ENCODE measurements around the gene ADA. TPM values are rescaled to one million over a fixed set of nuclear protein-coding genes. Genes with fewer than 3 reads are reported as not detected.
"Not testable (repeated sequence)": the region's sequence is repeated elsewhere in the genome, so short reads cannot be mapped to it uniquely, and the experiment has no call there.

Gene ADA
- polyA plus RNA-seq (ENCODE audit: insufficient read length), result 6.5 TPM
- long read RNA-seq, donor 1, partial matches to known transcripts, result 0 of 4 reads
- long read RNA-seq, donor 1, other reads (novel, unspliced or antisense), result 0 of 4 reads
- long read RNA-seq, donor 2, partial matches to known transcripts, result 0 of 4 reads
- long read RNA-seq, donor 2, other reads (novel, unspliced or antisense), result 0 of 4 reads
- long read RNA-seq, donor 3, transcript ADA-201 (12 exons, 1,539 nt), result major isoform, 5 of 5 reads
- long read RNA-seq, donor 3, partial matches to known transcripts, result 0 of 5 reads
- long read RNA-seq, donor 3, other reads (novel, unspliced or antisense), result 0 of 5 reads
- long read RNA-seq, donor 4, partial matches to known transcripts, result 0 of 1 reads
- long read RNA-seq, donor 4, other reads (novel, unspliced or antisense), result 0 of 1 reads
- long read RNA-seq, donor 5, partial matches to known transcripts, result 0 of 5 reads
- long read RNA-seq, donor 5, other reads (novel, unspliced or antisense), result 0 of 5 reads
- long read RNA-seq, donor 6, partial matches to known transcripts, result 0 of 2 reads
- long read RNA-seq, donor 6, other reads (novel, unspliced or antisense), result 0 of 2 reads
- long read RNA-seq, donor 7, transcript ADA-201 (12 exons, 1,539 nt), result major isoform, 5 of 6 reads
- long read RNA-seq, donor 7, partial matches to known transcripts, result 0 of 6 reads
- long read RNA-seq, donor 7, other reads (novel, unspliced or antisense), result 0 of 6 reads
- long read RNA-seq, donor 8, partial matches to known transcripts, result 0 of 1 reads
- long read RNA-seq, donor 8, other reads (novel, unspliced or antisense), result 0 of 1 reads

GRCh38 chr20:44651684-44652423, at the start of gene ADA:
ADA (minus strand) TSS chr20:44651699; CDS start chr20:44651607, 92 bp downstream.
- DNase-seq, result peak; percentile 63

GRCh38 chr20:44700306-44700705, 48.8 kb upstream of the ADA start:
- no peak for DNase-seq

GRCh38 chr20:44698351-44698750, 46.9 kb upstream of the ADA start:
- DNase-seq, result no peak

- not testable (repeated sequence) for DNase-seq
Measured at GRCh38 chr20:44697041-44697440, 45.5 kb upstream of the ADA start.

GRCh38 chr20:44696315-44696714, 44.8 kb upstream of the ADA start:
- no peak for DNase-seq

GRCh38 chr20:44695674-44696300, 44.3 kb upstream of the ADA start:
- no peak for DNase-seq

GRCh38 chr20:44695295-44695673, 43.8 kb upstream of the ADA start:
- no peak for DNase-seq

- DNase-seq, result no peak
Measured at GRCh38 chr20:44694159-44694558, 42.7 kb upstream of the ADA start.

- DNase-seq, result no peak
Measured at GRCh38 chr20:44693627-44694026, 42.1 kb upstream of the ADA start.

GRCh38 chr20:44692932-44693480, 41.5 kb upstream of the ADA start:
- DNase-seq, result no peak

- no peak for DNase-seq
Measured at GRCh38 chr20:44691424-44692423, 40.2 kb upstream of the ADA start.

GRCh38 chr20:44690781-44691423, 39.4 kb upstream of the ADA start:
- DNase-seq, result no peak

- DNase-seq, result no peak
Measured at GRCh38 chr20:44689809-44690208, 38.3 kb upstream of the ADA start.

- DNase-seq, result no peak
Measured at GRCh38 chr20:44688053-44688625, 36.6 kb upstream of the ADA start.

GRCh38 chr20:44686934-44687333, 35.4 kb upstream of the ADA start:
- no peak for DNase-seq

GRCh38 chr20:44684047-44684967, 32.8 kb upstream of the ADA start:
- DNase-seq, result no peak

- DNase-seq, result peak; percentile 63
Measured at GRCh38 chr20:44683263-44684046, 32.0 kb upstream of the ADA start.
